Nephron (organoid): ENCODE results near the gene PRDM10.
A peak's percentile ranks its signal among the peaks of the same experiment; 100 is the strongest.
"Not testable (repeated sequence)": the region's sequence is repeated elsewhere in the genome, so short reads cannot be mapped to it uniquely, and the experiment has no call there.

ENCODE experiments used
- H3K27ac Mint-ChIP-seq, 3 experiments: 2 replicates each; pipeline ENCODE4 v1.8.0; 2020; ENCODE audit warnings: mixed read lengths in 3 of 3, mild to moderate bottlenecking in 2 of 3, moderate library complexity in 1 of 3
- H3K27me3 Mint-ChIP-seq: 2 replicates; pipeline ENCODE4 v1.8.0; 2021; ENCODE audit warnings: low read depth, mild to moderate bottlenecking, moderate library complexity, mixed read lengths
- H3K36me3 Mint-ChIP-seq: 2 replicates; pipeline ENCODE4 v1.8.0; 2020; ENCODE audit warnings: low read depth, mixed read lengths
- H3K4me1 Mint-ChIP-seq: 2 replicates; pipeline ENCODE4 v1.8.0; 2020; ENCODE audit warnings: mixed read lengths
- H3K4me3 Mint-ChIP-seq, 3 experiments: 2 replicates each; pipeline ENCODE4 v1.8.0; 2020; ENCODE audit warnings: mild to moderate bottlenecking in 3 of 3, mixed read lengths in 3 of 3, moderate library complexity in 2 of 3
- H3K9me3 Mint-ChIP-seq: 2 replicates; pipeline ENCODE4 v1.8.0; 2020; ENCODE audit warnings: mixed read lengths
- TF ChIP-seq, protein P1 (sequence below), 3 experiments: fragments of 200-600 bp; sonication (generic); IDR thresholded peaks; one replicate each; pipeline ENCODE4 v1.5.0; 2021; ENCODE audit warnings: antibody characterized with exemption in 3 of 3; ENCODE audit not compliant: unreplicated experiment in 3 of 3

Gene PRDM10

DNA sequence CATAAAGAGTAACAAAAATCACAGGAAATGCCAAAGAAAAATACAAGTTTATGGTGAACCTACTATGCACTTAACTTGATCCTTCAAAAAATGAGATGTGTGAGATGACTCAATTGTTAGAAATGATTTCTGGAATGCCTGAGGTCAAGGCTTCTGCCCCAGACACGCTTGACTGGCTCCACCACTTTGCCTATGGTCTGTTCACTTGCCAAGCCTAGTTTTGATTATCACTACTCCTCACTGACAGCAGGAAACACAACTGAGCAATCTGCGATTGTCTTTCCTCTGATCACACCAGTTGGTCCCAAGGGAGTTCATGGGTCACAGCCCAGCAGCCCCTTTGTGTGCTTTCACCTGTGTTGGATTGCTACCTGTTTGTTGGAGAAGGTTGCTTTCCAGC, 20.6 kb upstream of the PRDM10 start:
- Mint-ChIP-seq H3K4me1 (no peaks in the 10 kb centered on the region), H3K36me3 (no peaks in the 10 kb centered on the region), H3K27me3 (peaks cover 3% of the 10 kb centered on the region), H3K27ac (no peak overlapping the region), H3K4me3 (no peak overlapping the region), H3K9me3 (peaks cover 4% of the 10 kb centered on the region)
- TF ChIP-seq, protein P1, sequence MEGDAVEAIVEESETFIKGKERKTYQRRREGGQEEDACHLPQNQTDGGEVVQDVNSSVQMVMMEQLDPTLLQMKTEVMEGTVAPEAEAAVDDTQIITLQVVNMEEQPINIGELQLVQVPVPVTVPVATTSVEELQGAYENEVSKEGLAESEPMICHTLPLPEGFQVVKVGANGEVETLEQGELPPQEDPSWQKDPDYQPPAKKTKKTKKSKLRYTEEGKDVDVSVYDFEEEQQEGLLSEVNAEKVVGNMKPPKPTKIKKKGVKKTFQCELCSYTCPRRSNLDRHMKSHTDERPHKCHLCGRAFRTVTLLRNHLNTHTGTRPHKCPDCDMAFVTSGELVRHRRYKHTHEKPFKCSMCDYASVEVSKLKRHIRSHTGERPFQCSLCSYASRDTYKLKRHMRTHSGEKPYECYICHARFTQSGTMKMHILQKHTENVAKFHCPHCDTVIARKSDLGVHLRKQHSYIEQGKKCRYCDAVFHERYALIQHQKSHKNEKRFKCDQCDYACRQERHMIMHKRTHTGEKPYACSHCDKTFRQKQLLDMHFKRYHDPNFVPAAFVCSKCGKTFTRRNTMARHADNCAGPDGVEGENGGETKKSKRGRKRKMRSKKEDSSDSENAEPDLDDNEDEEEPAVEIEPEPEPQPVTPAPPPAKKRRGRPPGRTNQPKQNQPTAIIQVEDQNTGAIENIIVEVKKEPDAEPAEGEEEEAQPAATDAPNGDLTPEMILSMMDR (IDR thresholded peaks at IDR 0.05; ENCODE audit: unreplicated experiment in 3 of 3), result no peak

DNA sequence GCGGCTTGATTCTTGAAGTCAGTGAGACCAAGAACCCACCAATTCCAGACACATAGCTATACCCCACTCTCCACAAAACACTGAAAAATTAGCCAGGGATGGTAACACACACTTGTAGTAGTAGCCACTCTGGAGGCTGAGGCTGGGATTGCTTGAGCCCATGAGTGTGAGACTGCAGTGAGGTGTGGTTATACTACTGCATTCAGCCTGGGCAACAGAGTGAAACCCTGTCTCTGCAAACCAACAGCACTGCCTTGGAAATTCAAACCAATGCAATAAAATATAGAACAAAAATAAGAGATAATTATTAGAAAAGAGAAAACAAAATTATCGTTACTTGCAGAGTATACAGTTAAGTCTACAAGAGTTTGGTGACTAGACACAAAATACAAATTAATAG, 20.2 kb upstream of the PRDM10 start:
- no peaks in the 10 kb centered on the region for H3K36me3 Mint-ChIP-seq
- peaks cover 4% of the 10 kb centered on the region for H3K9me3 Mint-ChIP-seq
- H3K27me3 Mint-ChIP-seq, result peaks cover 3% of the 10 kb centered on the region
- no peaks in the 10 kb centered on the region for H3K4me1 Mint-ChIP-seq
- TF ChIP-seq, protein P1 (IDR thresholded peaks at IDR 0.05; ENCODE audit: unreplicated experiment in 3 of 3), result no peak
- no peak overlapping the region for H3K4me3 Mint-ChIP-seq
- H3K27ac Mint-ChIP-seq, result no peak overlapping the region

DNA sequence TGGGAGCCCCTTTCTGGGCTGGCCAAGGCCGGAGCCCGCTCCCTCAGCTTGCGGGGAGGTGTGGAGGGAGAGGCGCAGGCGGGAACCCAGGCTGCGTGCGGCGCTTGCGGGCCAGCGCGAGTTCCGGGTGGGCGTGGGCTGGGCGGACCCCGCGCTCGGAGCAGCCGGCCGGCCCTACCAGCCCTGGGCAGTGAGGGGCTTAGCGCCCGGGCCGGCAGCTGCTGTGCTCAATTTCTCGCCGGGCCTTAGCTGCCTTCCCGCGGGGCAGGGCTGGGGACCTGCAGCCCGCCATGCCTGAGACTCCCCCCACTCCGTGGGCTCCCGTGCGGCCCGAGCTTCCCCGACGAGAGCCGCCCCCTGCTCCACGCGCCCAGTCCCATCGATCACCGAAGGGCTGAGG, 19.0 kb upstream of the PRDM10 start:
- not testable (repeated sequence) for H3K9me3 Mint-ChIP-seq, H3K27me3 Mint-ChIP-seq, H3K4me3 Mint-ChIP-seq, H3K4me1 Mint-ChIP-seq, H3K36me3 Mint-ChIP-seq, H3K27ac Mint-ChIP-seq

DNA sequence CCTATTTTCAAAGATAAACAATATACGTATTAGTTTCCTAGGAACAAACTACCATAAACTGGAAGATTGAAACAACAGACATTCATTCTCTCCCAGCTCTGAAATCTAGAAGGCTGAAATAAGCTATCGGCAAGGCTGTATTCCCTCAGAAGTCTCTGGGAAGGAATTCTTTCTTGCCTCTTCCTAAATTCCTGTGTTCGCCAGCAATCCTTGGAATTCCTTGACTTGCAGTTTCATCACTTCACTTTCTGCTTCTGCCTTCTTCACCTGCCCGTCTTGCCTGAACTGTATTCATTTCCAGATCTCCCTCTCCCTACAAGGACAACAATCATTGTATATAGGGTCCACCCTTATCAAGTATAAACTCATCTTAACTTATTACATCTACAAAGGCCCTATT, 17.7 kb upstream of the PRDM10 start:
- H3K36me3 Mint-ChIP-seq, result no peaks in the 10 kb centered on the region
- H3K4me1 Mint-ChIP-seq, result no peaks in the 10 kb centered on the region
- H3K9me3 Mint-ChIP-seq, result peaks cover 8% of the 10 kb centered on the region
- H3K27me3 Mint-ChIP-seq, result peaks cover 3% of the 10 kb centered on the region
- TF ChIP-seq, protein P1 (IDR thresholded peaks at IDR 0.05; ENCODE audit: unreplicated experiment in 3 of 3), result no peak
- H3K4me3 Mint-ChIP-seq, result no peak overlapping the region
- H3K27ac Mint-ChIP-seq, result peak overlapping the region in 1 of 3 experiments; percentile 7

DNA sequence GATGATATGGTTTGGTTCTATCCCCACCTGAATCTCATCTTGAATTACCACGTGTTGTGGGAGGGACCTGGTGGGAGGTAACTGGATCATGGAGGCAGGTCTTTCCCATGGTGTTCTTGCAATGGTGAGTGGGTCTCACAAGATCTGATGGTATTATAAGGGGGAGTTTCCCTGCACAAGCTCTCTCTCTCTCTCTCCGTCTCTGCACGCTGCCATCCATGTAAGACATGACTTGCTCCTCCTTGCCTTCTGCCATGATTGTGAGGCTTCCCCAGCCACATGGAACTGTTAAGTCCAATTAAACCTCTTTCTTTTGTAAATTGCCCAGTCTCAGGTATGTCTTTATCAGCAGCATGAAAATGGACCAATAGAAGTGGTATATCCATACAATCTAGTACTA, 13.2 kb upstream of the PRDM10 start:
- not testable (repeated sequence) for H3K27me3 Mint-ChIP-seq, H3K9me3 Mint-ChIP-seq, H3K4me3 Mint-ChIP-seq, H3K36me3 Mint-ChIP-seq, H3K4me1 Mint-ChIP-seq, H3K27ac Mint-ChIP-seq

DNA sequence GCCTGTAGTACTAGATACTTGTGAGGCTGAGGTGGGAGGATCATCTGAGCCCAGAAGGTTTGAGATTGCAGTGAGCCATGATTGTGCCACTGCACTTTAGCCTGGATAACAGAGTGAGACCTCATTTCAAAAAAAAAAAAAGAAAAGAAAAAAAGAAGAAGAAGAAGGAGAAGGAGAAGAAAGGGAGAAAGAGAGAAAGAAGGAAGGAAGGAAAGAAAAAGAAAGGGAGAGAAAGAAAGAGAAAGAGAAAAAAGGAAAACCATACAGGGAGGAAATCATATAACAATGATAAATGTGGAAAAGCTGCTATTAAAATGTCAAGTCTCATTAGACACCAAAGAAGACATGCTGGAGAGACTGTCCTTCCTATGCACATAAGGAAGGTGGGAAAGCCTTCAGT, 5.7 kb upstream of the PRDM10 start:
- peaks cover 5% of the 10 kb centered on the region for H3K9me3 Mint-ChIP-seq
- TF ChIP-seq, protein P1 (IDR thresholded peaks at IDR 0.05; ENCODE audit: unreplicated experiment in 3 of 3), result no peak
- no peak overlapping the region for H3K27ac Mint-ChIP-seq
- H3K36me3 Mint-ChIP-seq, result no peaks in the 10 kb centered on the region
- peaks cover 6% of the 10 kb centered on the region for H3K4me1 Mint-ChIP-seq
- no peak overlapping the region for H3K4me3 Mint-ChIP-seq
- H3K27me3 Mint-ChIP-seq, result no peaks in the 10 kb centered on the region

DNA sequence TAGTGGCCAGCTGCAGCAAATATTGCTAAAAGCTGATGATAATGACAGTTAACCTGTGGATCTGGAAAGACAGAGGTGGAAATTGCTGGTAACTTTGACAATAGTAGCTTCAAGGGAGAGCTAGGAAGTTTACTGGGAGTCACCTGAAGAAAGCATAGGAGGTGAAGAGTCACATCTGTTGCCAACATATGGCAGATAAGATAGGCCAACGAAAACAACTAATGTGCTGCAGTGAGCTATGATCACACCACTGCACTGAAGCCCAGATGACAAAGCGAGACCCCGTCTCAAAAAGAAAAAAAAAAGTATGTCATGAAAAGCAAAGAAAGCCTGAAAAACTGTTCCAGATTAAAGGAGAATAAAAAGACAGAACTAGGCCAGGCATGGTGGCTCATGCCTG, 4.3 kb upstream of the PRDM10 start:
- no peaks in the 10 kb centered on the region for H3K36me3 Mint-ChIP-seq
- TF ChIP-seq, protein P1 (IDR thresholded peaks at IDR 0.05; ENCODE audit: unreplicated experiment in 3 of 3), result no peak
- no peaks in the 10 kb centered on the region for H3K27me3 Mint-ChIP-seq
- no peak overlapping the region for H3K27ac Mint-ChIP-seq
- H3K4me1 Mint-ChIP-seq, result peaks cover 6% of the 10 kb centered on the region
- peaks cover 5% of the 10 kb centered on the region for H3K9me3 Mint-ChIP-seq
- H3K4me3 Mint-ChIP-seq, result no peak overlapping the region
